NOMO-1 treated with DMSO at 0.1 percent for 48 hours (cell line): ENCODE data around the gene GRID2IP.
"Not testable (repeated sequence)": the region's sequence is repeated elsewhere in the genome, so short reads cannot be mapped to it uniquely, and the experiment has no call there.

Experiments
- DNase-seq: peaks from one replicate; lab custom pipeline; 2025; ENCODE audit not compliant: unreplicated experiment; lab: John Stamatoyannopoulos, UW

GRID2IP gene

GRCh38 chr7:6494365-6494764 lies 56.9 kb downstream of the GRID2IP start:
- DNase-seq, result no peak

- DNase-seq, result no peak
Observed at GRCh38 chr7:6491194-6491593, 60.1 kb downstream of the GRID2IP start.

GRCh38 chr7:6489612-6490011 lies 61.6 kb downstream of the GRID2IP start:
- DNase-seq, result no peak

GRCh38 chr7:6487184-6487545 lies 64.1 kb downstream of the GRID2IP start:
- DNase-seq, result no peak

GRCh38 chr7:6486438-6487183 lies 64.7 kb downstream of the GRID2IP start:
- DNase-seq, result no peak

- no peak for DNase-seq
Observed at GRCh38 chr7:6482743-6483119, 68.5 kb downstream of the GRID2IP start.

- DNase-seq, result no peak
Observed at GRCh38 chr7:6482307-6482706, 69.0 kb downstream of the GRID2IP start.

GRCh38 chr7:6481445-6481844 lies 69.8 kb downstream of the GRID2IP start:
- no peak for DNase-seq

GRCh38 chr7:6480323-6480660 lies 71.0 kb downstream of the GRID2IP start:
- no peak for DNase-seq

GRCh38 chr7:6479067-6479466 lies 72.2 kb downstream of the GRID2IP start:
- no peak for DNase-seq

GRCh38 chr7:6478186-6478585 lies 73.1 kb downstream of the GRID2IP start:
- DNase-seq, result no peak

- DNase-seq, result no peak
Observed at GRCh38 chr7:6477318-6477660, 74.0 kb downstream of the GRID2IP start.

- no peak for DNase-seq
Observed at GRCh38 chr7:6476596-6477317, 74.5 kb downstream of the GRID2IP start.

GRCh38 chr7:6475433-6476186 lies 75.7 kb downstream of the GRID2IP start:
- no peak for DNase-seq

- DNase-seq, result no peak
Observed at GRCh38 chr7:6465862-6466261, 85.4 kb downstream of the GRID2IP start.

- not testable (repeated sequence) for DNase-seq
Observed at GRCh38 chr7:6463609-6464008, 87.7 kb downstream of the GRID2IP start.

GRCh38 chr7:6461946-6462550 lies 89.2 kb downstream of the GRID2IP start:
- no peak for DNase-seq

- no peak for DNase-seq
Observed at GRCh38 chr7:6460990-6461584, 90.2 kb downstream of the GRID2IP start.

GRCh38 chr7:6460303-6460702 lies 91.0 kb downstream of the GRID2IP start:
- DNase-seq, result no peak

- not testable (repeated sequence) for DNase-seq
Observed at GRCh38 chr7:6458676-6459075, 92.6 kb downstream of the GRID2IP start.

GRCh38 chr7:6453734-6454133 lies 97.5 kb downstream of the GRID2IP start:
- DNase-seq, result no peak
